GM23248 (cell line): ENCODE data around the gene MMP17.

ENCODE experiments used
- EZH2 ChIP-seq: fragments of 200-600 bp; sonication (generic); IDR thresholded peaks from 2 replicates; pipeline ENCODE4 v1.6.1; 2018; ENCODE audit warnings: antibody characterized with exemption, mild to moderate bottlenecking; ENCODE audit not compliant: insufficient read depth, poor library complexity, severe bottlenecking
- EZH2phosphoT487 ChIP-seq: fragments of 200-600 bp; sonication (generic); IDR thresholded peaks from 2 replicates; pipeline ENCODE4 v1.6.1; 2018; ENCODE audit warnings: antibody characterized with exemption, moderate library complexity, mild to moderate bottlenecking, low read depth; ENCODE audit not compliant: insufficient read depth

GRCh38 chr12:131842169-131842568, 14.0 kb downstream of the MMP17 start:
- no peak for TF ChIP-seq EZH2phosphoT487
- no peak for TF ChIP-seq EZH2
